ENCODE data around the gene SCARB1.

The SCARB1 gene

GRCh38 chr12:124841558-124841945, 22.1 kb downstream of the SCARB1 start:
- DNase-seq: no peak

DNA sequence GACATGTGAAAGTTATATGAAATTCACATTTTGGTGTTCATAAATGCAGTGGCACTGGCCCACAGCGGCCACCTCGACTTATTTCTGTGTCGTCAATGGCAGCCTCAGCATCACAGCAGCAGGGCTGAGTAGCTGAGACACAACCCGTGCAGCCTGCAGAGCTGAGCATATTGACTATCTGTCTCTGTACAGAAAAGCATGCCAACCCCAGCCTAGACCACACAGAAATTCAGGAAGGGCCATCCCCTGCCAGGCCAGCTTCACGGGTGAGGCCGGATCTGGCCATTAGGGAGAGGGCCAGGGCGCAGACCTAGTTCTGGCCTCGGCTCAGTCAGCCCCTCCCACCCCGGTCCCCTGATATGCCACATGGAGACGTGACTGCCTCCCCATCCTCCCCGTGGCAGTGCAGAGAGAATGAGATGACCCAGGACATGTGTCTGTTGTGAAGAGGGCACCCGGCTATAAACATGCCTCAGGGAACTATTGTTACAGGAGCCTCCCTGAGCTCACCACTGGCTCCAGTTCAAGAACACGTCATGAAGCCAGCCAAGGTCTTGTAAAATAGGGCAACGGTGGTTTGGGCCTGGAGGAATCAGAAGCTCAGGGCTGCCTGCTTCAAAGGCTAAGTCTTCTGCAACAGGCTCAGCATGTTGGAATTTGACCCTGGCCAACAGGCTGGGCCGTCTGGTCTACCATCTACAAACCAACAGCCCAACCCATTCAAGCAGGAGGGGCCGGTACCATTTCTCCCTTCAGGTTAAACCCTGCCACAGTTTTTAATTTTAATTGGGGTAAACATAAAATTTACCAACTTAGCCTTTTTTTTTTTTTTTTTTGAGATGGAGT, 25.5 kb downstream of the SCARB1 start:
- DNase-seq: no peak

DNA sequence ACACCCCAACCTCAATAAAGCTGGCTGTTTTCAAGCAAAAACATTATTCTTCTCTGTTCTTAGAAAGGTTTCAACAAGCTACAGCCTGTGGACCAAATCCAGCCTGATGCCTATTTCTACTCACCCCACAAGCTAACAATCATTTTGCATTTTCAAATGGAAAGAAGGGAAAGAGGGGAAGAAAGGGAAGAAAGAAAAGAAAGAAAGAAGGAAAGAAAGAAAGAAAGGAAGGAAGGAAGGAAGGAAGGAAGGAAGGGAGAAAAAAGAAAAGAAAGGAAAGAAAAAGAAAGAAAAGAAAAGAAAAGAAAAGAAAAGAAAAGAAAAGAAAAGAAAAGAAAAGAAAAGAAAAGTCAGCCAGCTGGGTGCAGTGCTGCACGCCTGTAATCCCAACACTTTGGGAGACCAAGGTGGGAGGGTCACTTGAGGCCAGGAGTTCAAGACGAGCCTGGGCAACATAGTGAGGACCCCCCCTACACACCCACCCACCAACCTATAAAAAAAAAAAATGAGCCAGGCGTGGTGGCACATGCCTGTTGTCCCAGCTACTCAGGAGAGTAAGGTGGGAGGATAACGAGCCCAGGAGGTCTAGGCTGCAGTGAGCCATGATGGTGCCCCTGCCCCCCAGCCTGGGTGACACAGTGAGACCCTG, 26.3 kb downstream of the SCARB1 start:
- DNase-seq: no peak

- no peak for DNase-seq
Measured at GRCh38 chr12:124836759-124837158, 26.9 kb downstream of the SCARB1 start.

DNA sequence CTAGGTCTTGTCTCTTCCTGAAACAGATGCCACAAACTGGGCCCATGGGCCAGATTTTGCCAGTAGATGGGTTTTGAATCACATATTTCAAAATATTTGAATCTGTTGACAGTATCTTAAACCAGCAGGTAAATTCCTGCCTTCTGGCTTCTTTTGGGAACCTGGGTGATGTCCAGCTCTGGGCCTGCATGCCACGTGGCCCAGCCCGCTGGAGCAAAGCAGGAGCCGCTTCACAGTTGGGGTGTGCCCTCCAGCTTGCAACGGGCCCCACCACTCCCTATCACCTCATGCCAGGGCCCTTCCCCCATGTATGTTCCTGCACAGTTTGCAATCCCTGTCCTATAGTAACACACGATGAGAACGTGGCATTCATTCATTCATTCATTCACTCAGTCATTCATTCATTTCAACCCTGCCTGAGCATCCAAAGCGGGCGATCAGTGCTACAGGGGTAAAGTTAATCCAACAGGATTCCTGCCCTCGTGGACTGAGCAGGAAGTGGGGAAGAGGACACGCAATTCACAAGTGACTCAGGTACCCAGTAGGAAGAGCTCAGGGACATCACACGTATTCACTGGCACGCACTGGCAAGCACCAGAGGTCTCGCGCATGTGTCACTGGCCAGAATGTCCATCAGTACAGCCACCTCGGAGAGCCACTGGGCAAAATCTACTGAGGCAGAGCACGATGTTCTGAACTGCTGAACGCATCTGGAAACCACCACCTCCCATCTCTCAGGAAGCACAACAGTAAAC, 27.8 kb downstream of the SCARB1 start:
- DNase-seq: no peak

GRCh38 chr12:124834822-124835221, 28.8 kb downstream of the SCARB1 start:
- no peak for DNase-seq

GRCh38 chr12:124833693-124834122, 30.0 kb downstream of the SCARB1 start:
- DNase-seq: no peak

- DNase-seq: no peak
Measured at GRCh38 chr12:124832856-124833255, 30.8 kb downstream of the SCARB1 start.

- DNase-seq: no peak
Measured at GRCh38 chr12:124831590-124831989, 32.1 kb downstream of the SCARB1 start.

GRCh38 chr12:124830306-124830705, 33.4 kb downstream of the SCARB1 start:
- no peak for DNase-seq

DNA sequence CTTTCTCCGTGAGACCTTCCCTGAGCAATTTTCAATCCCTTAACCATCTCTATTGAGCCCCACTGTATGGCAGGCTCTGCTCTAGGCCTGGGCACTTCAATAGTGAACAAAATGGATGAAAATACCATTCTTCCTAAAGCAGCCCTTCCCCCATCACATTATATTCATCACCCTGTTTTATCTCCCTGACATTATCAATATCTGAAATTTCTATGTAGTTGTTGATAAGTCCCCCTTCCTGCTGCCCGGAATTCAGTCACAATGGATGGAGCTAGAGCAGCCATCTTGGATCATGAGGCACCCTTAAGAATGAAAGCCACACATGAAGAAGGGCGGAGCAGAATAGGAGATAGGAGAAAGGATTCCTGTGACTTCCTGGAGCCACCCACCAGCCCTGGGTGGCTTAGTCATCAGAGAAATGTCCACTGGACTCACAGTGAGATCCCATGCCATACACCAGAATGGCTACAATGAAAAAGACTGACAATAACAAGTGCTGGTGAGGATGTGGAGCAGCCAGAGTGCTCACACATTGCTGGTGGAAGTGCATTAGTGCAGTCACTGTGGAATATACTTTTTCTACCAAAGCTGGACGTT, 33.9 kb downstream of the SCARB1 start:
- no peak for DNase-seq

- DNase-seq: peak; percentile 45
Measured at GRCh38 chr12:124829008-124829707, 34.5 kb downstream of the SCARB1 start.

GRCh38 chr12:124828264-124829007, 35.2 kb downstream of the SCARB1 start:
- no peak for DNase-seq

- DNase-seq: no peak
Measured at GRCh38 chr12:124827588-124828184, 36.0 kb downstream of the SCARB1 start.

GRCh38 chr12:124824195-124824594, 39.5 kb downstream of the SCARB1 start:
- peak; percentile 74 for DNase-seq

- DNase-seq: peak; percentile 13
Measured at GRCh38 chr12:124823272-124823970, 40.2 kb downstream of the SCARB1 start.

- no peak for DNase-seq
Measured at GRCh38 chr12:124822218-124822617, 41.4 kb downstream of the SCARB1 start.

DNA sequence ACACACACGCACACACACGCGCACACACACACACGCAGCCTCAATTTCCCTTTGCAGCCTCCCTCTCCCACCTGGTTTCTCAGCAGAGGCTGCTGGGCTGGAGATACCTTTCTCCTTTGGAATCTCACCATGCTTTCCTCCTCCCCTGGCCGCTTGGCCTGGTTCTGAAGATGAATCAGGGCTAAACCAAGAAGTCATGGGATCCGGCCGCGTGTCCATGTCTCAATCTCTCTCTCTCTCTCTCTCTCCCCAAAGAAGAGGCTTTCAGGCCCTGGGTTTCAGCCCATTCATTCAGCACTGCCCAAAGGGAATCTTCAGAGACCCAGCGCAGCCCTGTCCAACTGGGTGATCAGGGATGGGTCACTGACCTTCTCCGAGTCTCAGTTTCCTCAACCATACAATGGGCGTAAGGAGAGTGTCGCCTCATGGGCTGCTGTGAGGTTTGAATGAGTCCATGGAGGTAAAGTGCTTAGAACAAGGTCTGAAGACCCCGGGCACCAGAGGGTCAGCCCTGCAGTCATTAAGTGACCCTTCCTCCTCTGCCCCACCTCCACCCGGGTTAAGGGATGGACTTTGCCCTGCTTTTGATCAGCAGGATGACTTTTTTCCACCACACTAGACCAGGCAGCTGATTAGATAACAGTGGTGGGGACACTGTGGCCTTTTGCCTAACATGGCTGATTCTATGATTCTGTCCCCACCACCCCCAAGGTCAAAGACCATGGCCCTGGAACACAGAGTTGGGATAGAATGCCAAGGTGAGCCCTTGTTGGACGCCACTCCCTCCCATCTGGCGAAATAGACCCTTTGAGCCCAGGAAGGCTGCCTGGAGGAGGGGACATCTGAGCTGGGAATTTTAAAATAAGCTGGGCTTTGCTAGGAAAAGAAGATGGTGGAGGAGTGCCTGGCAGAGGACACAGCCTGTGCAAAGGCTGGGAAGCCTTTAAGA, 42.1 kb downstream of the SCARB1 start:
- no peak for DNase-seq

DNA sequence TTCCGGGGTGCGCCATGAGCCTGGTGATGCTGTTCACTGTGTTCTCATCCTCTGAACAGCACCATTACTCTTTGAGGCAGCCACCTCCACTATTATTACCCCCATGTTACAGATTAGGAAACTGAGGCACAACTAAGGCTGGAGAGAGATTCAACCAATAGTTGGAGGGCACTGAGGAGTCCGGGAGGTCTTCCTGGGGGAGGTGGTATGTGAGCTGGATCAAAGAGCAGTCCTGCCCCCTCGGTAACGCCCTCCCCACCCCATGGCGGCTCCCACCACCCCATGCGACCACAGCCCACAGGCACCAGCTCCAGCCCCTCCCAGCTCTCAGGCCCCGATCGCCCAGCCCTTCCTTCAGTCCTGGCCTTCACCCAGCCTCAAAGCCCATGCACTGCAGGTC, 43.5 kb downstream of the SCARB1 start:
- DNase-seq: no peak

GRCh38 chr12:124819525-124819924, 44.1 kb downstream of the SCARB1 start:
- DNase-seq: no peak
